ENCODE measurements around the gene MAD2L1BP. TPM values are rescaled to one million over a fixed set of nuclear protein-coding genes. Genes with fewer than 3 reads are reported as not detected.

The MAD2L1BP gene
- total and polyA plus RNA-seq, 2 of the 13 experiments (the other 11 are each of a cell fraction or from before 2014, with no cell fraction given), result 54.2 to 55.5 TPM

DNA sequence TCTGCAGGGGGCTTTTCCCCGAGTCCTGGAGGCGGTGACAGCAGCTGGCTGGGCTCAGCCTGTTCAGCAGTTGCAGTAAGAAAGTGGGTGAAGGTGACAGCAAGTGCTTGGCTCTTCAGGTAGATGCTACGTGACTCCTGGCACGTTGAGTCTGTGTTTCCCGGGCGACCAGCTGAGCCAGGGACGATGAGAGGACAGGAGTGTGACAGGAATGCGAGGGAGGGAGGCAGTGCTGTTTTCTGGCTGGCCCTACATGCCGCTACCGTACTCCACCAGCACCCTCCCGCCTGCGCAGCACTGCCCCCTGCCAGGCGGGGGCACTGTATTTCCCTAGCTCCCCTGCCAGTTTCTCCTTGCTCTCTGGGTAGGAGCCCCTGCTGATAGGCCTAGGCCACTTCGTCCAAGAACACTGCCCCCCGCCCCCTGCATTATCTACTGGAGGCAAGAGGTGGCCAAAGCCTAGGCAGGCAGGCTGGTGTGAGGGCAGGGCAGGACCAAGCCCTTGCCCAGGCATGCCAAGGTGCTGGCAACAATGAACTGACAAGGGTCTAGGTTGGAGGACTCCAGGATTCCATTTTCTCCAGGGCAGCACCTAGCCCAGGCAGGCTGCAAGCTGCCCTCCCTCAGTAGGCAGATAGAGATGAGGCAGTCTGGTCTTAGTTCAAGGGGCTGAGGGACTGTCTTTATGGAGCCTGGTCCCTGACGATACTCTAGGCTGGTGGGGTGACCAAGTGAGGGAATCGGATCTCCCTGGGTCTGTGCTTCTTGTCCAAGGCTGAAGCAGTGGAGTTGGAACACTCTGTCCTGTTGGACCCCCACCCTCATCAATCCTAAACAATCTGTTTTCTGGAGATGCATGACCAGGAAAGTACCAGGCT, 32.8 kb downstream of the MAD2L1BP start (continued):
- TF ChIP-seq POLR2A (IDR thresholded peaks at IDR 0.05; ENCODE audit: insufficient read depth in 1 of 2, low read depth in 2 of 2, low read length in 2 of 2), result 0 out of 4 replicates have a peak, but pooled peaks of 1 of the 2 experiments have one; percentile 21
- peak; percentile 57; the same call in 1 of the 2 replicates for TF ChIP-seq BORCS8-MEF2B (CRISPR knock-in tag; IDR thresholded peaks at IDR 0.05)
- TF ChIP-seq ZFX (CRISPR knock-in tag; IDR thresholded peaks at IDR 0.05; ENCODE audit: low read depth), result peak; percentile 81
- peak; percentile 94 for TF ChIP-seq MEIS2 (CRISPR knock-in tag; IDR thresholded peaks at IDR 0.05)
- peak; percentile 11; the same call in 1 of the 2 replicates for TF ChIP-seq ZNF512 (CRISPR knock-in tag; IDR thresholded peaks at IDR 0.05)
- TF ChIP-seq NFKB2 (CRISPR knock-in tag; IDR thresholded peaks at IDR 0.05; ENCODE audit: borderline replicate concordance), result peak; percentile 44; the same call in 1 of the 2 replicates
- peak; percentile 79; the same call in 1 of the 2 replicates for TF ChIP-seq ZNF609 (CRISPR knock-in tag; IDR thresholded peaks at IDR 0.05; ENCODE audit: borderline replicate concordance)
- TF ChIP-seq ZNF331 (CRISPR knock-in tag; IDR thresholded peaks at IDR 0.05), result 0 out of 2 replicates have a peak, but pooled peaks have one; percentile 30
- TF ChIP-seq ZNF263 (CRISPR knock-in tag; IDR thresholded peaks at IDR 0.05), result peak; percentile 49
- TF ChIP-seq, protein P1, sequence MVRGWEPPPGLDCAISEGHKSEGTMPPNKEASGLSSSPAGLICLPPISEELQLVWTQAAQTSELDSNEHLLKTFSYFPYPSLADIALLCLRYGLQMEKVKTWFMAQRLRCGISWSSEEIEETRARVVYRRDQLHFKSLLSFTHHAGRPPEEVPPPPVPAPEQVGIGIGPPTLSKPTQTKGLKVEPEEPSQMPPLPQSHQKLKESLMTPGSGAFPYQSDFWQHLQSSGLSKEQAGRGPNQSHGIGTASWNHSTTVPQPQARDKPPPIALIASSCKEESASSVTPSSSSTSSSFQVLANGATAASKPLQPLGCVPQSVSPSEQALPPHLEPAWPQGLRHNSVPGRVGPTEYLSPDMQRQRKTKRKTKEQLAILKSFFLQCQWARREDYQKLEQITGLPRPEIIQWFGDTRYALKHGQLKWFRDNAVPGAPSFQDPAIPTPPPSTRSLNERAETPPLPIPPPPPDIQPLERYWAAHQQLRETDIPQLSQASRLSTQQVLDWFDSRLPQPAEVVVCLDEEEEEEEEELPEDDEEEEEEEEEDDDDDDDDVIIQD (CRISPR knock-in tag; IDR thresholded peaks at IDR 0.05; ENCODE audit: low read depth), result peak; percentile 50; the same call in 1 of the 2 replicates
- TF ChIP-seq, protein P2, sequence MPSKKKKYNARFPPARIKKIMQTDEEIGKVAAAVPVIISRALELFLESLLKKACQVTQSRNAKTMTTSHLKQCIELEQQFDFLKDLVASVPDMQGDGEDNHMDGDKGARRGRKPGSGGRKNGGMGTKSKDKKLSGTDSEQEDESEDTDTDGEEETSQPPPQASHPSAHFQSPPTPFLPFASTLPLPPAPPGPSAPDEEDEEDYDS (CRISPR knock-in tag; IDR thresholded peaks at IDR 0.05), result peak; percentile 69
- peak; percentile 76; the same call in 1 of the 2 replicates for TF ChIP-seq ZMYM3 (CRISPR knock-in tag; IDR thresholded peaks at IDR 0.05)
- peak; percentile 61 for TF ChIP-seq STAG1 (CRISPR knock-in tag; IDR thresholded peaks at IDR 0.05)
- TF ChIP-seq ZNF296 (CRISPR knock-in tag; conservative IDR thresholded peaks at IDR 0.05), result no peak
- peak; percentile 65; the same call in 1 of the 2 replicates for TF ChIP-seq ZNF510 (CRISPR knock-in tag; IDR thresholded peaks at IDR 0.05; ENCODE audit: low read depth)
